Measurements from ENCODE around the gene PCP4L1.

Gene PCP4L1

GRCh38 chr1:161259765-161260164 is 1.2 kb downstream of the PCP4L1 start:
- Histone ChIP-seq H3K4me3 (ENCODE audit: severe bottlenecking) (no peak overlapping the region), H3K27ac (ENCODE audit: poor library complexity, severe bottlenecking) (no peak overlapping the region), H3K36me3 (ENCODE audit: low read depth) (no peaks in the 10 kb centered on the region), H3K9me3 (ENCODE audit: severe bottlenecking) (no peaks in the 10 kb centered on the region), H3K4me1 (ENCODE audit: insufficient read depth, poor library complexity, severe bottlenecking) (peaks cover 9% of the 10 kb centered on the region), H3K27me3 (ENCODE audit: insufficient read depth, poor library complexity, severe bottlenecking) (peaks cover 9% of the 10 kb centered on the region)
- no peak for DNase-seq (ENCODE audit: low spot score)
- no peak for ATAC-seq (ENCODE audit: low read depth)
- TF ChIP-seq CTCF (IDR thresholded peaks at IDR 0.05; ENCODE audit: poor library complexity, severe bottlenecking), result no peak

GRCh38 chr1:161260376-161261260 is 2.1 kb downstream of the PCP4L1 start:
- H3K36me3 ChIP-seq (ENCODE audit: low read depth), result no peaks in the 10 kb centered on the region
- peak; percentile 45; the same call in 2 of the 3 replicates for ATAC-seq (ENCODE audit: low read depth)
- DNase-seq (ENCODE audit: low spot score), result no peak
- no peak for TF ChIP-seq CTCF (IDR thresholded peaks at IDR 0.05; ENCODE audit: poor library complexity, severe bottlenecking)
- H3K9me3 ChIP-seq (ENCODE audit: severe bottlenecking), result no peaks in the 10 kb centered on the region
- no peak overlapping the region for H3K27ac ChIP-seq (ENCODE audit: poor library complexity, severe bottlenecking)
- no peak overlapping the region for H3K4me3 ChIP-seq (ENCODE audit: severe bottlenecking)
- peaks cover 9% of the 10 kb centered on the region for H3K4me1 ChIP-seq (ENCODE audit: insufficient read depth, poor library complexity, severe bottlenecking)
- H3K27me3 ChIP-seq (ENCODE audit: insufficient read depth, poor library complexity, severe bottlenecking), result peaks cover 9% of the 10 kb centered on the region

- no peak overlapping the region for H3K4me3 ChIP-seq (ENCODE audit: severe bottlenecking)
- H3K36me3 ChIP-seq (ENCODE audit: low read depth), result no peaks in the 10 kb centered on the region
- peaks cover 9% of the 10 kb centered on the region for H3K4me1 ChIP-seq (ENCODE audit: insufficient read depth, poor library complexity, severe bottlenecking)
- peaks cover 9% of the 10 kb centered on the region for H3K27me3 ChIP-seq (ENCODE audit: insufficient read depth, poor library complexity, severe bottlenecking)
- no peak for DNase-seq (ENCODE audit: low spot score)
- no peaks in the 10 kb centered on the region for H3K9me3 ChIP-seq (ENCODE audit: severe bottlenecking)
- H3K27ac ChIP-seq (ENCODE audit: poor library complexity, severe bottlenecking), result no peak overlapping the region
- TF ChIP-seq CTCF (IDR thresholded peaks at IDR 0.05; ENCODE audit: poor library complexity, severe bottlenecking), result no peak
- ATAC-seq (ENCODE audit: low read depth), result no peak
Measured at GRCh38 chr1:161261261-161262235, 3.0 kb downstream of the PCP4L1 start.

GRCh38 chr1:161265305-161265704 is 6.8 kb downstream of the PCP4L1 start:
- no peak for TF ChIP-seq CTCF (IDR thresholded peaks at IDR 0.05; ENCODE audit: poor library complexity, severe bottlenecking)
- Histone ChIP-seq H3K4me3 (ENCODE audit: severe bottlenecking) (no peak overlapping the region), H3K27me3 (ENCODE audit: insufficient read depth, poor library complexity, severe bottlenecking) (no peaks in the 10 kb centered on the region), H3K4me1 (ENCODE audit: insufficient read depth, poor library complexity, severe bottlenecking) (peaks cover 9% of the 10 kb centered on the region), H3K9me3 (ENCODE audit: severe bottlenecking) (no peaks in the 10 kb centered on the region), H3K27ac (ENCODE audit: poor library complexity, severe bottlenecking) (no peak overlapping the region), H3K36me3 (ENCODE audit: low read depth) (no peaks in the 10 kb centered on the region)
- DNase-seq (ENCODE audit: low spot score) (no peak), ATAC-seq (ENCODE audit: low read depth) (no peak)

Data from RWPE2 (cell line).